ENCODE data around the gene MFF.
"Not testable (repeated sequence)": the region's sequence is repeated elsewhere in the genome, so short reads cannot be mapped to it uniquely, and the experiment has no call there.

Gene MFF

DNA sequence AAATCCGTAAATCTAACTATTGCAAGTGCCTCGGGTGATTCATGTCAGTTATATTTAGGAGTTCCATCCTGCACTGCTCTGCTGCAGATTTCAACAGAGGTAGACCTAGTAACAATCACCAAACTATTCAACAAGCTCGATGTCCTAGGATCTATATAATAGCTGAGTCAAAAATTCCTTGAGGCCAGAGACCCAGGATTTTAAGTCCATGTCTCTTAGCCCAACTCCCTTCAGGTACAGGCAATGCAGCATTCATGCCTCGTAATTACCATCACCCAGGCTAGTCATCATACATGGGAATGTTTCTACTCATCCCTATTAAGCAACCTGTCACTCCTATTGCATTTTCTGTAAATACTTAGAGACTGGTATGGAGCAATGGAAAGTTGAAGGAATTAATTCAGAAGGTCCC lies 53.3 kb downstream of the MFF start:
- no peak for DNase-seq

DNA sequence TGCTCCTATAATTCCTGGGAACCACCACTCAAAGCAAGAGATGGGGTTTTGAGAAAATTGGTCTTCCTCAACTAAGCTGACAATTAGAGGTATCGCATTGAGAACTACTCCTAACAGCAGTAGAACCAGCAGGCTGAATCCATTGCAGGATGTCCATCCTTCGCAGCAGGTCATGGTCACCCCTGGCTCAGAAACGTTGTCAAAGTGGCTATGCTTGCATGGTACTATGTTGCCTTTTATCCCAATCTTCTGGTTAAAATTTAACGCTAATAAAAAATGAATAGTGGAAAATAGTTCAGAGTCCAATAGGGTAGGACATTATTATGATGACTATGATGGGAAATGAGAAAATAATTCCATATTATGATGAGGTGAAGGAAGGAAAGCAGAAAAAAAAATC lies 54.0 kb downstream of the MFF start, which contains the start of gene TM4SF20:
TM4SF20 (minus strand) TSS at position 212 of the 400 bp plus-strand sequence; CDS start at position 174, 38 bp downstream.
- no peak for DNase-seq

DNA sequence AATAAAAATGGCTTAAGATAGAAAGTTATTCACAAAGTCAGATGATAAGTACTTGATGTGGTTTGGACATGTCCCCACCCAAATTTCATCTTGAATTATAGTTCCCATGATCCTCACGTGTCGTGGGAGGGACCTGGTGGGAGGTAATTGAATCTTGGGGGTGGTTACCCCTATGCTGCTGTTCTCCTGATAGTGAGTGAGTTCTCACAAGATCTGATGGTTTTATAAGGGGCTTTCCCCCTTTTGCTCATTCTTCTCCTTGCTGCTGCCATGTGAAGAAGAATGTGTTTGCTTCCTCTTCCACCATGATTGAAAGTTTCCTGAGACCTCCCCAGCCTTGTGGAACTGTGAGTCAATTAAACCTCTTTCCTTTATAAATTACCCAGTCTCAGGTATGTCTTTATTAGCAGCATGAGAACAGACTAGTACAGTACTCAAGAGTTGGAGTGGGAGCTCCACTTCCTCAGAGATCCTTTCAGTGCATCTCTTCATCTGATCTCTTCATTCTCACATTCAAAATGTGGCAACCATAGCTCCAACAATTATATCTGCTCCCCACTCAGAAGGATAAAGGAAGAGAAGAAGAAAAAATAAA lies 57.3 kb downstream of the MFF start:
- DNase-seq, result not testable (repeated sequence)

DNA sequence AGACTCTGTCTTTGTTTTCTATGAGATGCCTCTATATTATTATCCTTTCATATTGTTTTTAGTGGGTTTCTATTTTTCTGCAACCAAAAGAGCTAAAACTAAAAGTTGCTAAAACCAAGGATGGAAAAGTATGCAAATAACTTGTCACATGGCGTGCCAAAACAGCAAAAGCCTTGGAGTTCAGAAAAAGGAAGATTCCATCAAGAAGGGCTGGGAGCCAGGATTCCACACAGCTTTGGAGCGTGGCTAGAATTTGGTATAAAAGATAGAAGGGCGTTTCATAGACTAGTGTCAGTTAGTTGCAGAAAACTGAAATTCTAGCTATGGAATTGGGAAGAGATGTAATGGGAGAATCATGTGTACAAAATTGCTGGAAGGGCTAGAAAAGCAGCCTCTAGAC lies 58.6 kb downstream of the MFF start:
- DNase-seq, result no peak

DNA sequence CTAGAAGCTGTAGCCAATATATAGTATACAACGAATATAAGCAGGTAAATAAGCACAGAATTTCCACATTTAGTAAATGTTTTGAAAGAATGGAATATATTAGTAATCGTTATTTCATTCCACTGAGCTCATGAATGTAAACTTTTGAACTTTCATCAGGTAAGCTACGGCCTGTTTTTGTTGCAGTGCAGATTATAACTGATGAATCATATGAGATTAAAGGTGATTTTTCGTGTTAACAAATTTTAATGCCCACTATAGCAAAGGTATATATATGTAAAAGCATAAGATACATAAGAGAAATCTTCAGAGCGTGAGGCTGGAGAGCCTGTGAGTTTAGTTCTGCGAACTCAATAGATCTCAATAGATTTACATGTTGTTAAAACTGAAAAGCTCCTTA lies 61.6 kb downstream of the MFF start:
- DNase-seq, result no peak

DNA sequence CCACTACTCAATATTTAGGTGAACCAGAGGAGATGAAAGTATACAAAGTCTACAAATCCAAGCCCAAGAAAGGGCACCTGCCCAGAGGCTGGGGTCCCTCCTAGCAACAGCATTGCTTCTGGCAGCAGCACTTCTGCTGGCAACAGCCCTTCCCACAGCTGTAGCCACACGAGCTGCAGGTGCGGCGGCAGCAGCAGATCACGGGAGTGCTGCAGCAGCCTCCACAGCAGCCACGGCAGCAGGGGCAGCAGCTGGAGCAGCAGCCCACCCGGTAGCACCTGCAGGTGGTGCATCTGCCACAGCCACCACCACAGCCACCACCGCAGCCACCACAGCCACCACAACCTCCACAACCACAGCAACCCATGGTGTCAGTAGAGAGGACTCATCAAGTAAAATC lies 62.5 kb downstream of the MFF start, which contains the start of gene SCYGR1:
SCYGR1 (minus strand) TSS at position 367 of the 400 bp plus-strand sequence; CDS start at position 367, 0 bp downstream.
- DNase-seq, result not testable (repeated sequence)

DNA sequence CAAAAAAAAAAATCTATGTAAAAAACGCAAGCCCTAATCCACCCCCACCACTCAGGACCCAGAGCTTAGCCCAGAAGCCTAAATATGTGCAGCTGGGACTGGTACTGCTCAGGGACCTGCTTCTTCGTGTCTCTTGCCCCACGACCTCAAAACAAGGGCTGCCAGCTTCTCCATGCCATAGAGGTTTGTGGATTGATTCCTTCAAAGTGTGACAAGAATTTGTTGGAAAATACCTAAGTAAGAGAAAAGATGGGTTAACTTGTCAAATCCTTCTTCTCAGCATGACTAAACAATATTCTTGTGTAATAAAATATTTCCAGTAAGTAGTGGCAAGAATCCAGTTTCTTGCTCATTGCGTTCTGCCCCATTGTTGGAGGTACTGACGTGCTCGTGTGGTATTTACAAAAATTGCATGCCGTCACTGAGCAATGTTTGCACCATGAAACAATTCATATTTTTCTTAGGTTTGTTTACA lies 63.5 kb downstream of the MFF start:
- DNase-seq, result no peak

DNA sequence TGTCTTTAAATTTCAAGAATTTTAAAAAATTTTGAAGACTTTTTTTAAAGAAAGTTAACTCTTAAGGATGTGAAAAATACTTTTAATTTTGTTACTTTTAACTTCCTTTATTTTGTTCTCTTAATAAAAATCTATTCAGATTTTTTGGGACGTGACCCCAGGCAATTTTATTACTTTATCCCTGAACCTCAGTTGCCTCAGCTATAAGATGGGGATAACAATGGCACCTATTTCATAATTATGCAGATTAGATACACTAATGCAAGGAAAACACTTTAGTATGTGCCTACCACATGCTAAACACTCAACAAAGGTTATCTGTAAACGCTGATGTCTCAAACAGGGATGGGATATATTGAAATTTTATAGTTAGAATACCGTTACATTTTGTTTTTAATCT lies 64.2 kb downstream of the MFF start:
- no peak for DNase-seq

DNA sequence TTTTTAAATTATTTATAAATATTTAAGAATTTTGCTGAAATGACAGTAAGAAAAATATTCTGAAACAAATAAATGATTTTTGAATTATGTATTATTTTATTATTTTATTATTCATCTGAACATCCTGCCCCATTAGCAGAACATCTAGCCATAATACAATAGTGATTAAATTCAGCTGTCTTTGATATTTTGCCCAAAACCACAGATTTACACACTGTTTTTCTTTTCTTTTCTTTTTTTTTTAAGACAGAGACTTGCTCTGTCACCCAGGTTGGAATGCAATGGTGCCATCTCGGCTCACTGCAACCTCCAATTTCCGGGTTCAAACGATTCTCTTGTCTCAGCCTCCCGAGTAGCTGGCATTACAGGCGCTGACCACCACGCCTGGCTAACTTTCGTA lies 64.6 kb downstream of the MFF start:
- DNase-seq, result no peak

DNA sequence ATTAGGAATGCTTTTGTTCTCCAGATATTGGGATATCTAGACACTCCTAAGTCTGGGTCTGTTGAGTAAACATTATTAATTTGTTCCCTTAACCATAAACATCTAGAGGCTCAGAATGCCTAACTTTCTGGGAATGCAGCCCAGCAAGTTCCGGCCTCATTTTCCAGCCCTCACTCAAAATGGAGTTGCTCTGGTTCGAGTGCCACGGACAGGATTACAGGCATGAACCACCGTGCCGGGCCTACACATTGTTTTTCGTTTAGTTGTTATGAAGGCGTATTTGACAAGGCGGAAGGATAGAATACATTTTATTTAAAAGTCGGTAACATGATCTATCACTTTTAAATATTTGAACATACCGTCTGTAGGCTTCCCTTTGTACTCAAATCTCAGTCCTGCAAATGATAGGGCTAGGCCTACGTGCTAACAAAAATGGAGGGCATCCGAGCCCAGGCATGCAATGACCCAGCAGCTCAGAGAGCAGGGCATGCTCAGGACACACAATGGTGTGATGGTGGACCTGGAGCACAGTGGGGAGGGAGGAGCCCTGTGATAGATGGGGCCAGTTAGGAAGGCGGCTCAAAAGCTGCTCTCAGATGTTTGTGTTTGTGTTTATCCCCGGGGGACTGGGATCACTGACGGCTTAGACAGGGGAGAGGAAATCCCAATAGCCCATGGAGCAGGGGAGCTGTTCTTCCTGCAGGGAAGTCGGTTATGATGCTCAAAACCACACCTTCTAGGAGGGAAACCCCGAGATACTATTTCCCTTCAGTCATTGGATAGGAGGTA lies 65.6 kb downstream of the MFF start:
- no peak for DNase-seq

DNA sequence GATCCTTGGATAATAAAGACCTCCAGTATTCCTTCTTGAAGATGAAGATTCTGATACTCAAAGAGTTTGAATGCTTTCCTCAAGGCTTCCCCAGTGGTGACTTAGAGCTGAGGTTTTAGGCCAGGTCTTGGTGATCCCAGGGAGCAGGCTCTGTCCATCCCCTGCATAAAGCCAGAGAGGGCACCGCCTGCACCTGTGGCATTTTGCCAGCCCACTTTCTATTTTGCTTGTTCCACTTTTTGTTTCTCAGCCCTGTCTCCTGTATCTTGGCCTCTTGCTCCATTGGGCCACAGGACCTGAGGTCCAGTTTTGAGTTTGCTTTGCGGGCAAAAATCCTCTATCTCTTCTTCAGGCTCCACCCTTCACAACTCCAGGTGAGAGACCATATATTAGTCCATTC lies 69.3 kb downstream of the MFF start:
- DNase-seq, result no peak

DNA sequence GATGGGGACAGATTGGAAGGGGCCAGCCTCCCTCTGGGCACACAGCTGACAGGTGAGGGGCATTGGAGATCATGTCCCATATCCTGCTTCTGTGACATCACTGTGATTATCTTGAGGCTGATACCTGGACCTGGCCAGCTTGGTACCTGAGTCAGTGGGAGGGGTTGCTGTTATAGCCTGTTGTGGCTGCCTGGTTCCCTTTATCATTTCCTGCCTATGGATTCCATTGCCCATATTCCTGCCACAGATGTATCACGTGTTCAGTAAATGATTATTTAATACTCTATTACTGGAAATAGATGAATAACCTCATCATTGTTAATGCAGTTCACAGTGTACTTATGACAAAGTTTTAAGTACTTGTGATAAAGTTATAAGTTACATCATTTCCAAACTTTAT lies 70.5 kb downstream of the MFF start:
- DNase-seq, result no peak

DNA sequence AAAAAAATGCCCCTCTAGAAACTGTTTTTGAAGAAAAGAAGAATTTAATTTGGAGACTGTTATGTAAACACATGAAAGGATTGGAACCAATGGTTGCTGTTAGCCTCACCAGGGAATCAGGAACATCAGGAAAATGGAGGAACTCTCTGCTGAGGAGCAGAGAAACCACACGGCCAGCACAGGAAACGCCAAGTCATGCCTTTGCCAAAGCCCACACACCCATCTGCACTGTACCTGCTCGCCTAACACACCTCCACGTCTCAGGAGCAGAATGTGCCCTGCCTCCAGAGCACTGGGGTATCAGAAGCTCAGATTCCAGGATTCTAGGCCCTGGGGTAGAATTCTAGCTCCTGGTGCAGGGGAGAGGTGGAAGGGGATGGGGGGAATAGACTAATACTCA lies 72.5 kb downstream of the MFF start:
- DNase-seq, result no peak

DNA sequence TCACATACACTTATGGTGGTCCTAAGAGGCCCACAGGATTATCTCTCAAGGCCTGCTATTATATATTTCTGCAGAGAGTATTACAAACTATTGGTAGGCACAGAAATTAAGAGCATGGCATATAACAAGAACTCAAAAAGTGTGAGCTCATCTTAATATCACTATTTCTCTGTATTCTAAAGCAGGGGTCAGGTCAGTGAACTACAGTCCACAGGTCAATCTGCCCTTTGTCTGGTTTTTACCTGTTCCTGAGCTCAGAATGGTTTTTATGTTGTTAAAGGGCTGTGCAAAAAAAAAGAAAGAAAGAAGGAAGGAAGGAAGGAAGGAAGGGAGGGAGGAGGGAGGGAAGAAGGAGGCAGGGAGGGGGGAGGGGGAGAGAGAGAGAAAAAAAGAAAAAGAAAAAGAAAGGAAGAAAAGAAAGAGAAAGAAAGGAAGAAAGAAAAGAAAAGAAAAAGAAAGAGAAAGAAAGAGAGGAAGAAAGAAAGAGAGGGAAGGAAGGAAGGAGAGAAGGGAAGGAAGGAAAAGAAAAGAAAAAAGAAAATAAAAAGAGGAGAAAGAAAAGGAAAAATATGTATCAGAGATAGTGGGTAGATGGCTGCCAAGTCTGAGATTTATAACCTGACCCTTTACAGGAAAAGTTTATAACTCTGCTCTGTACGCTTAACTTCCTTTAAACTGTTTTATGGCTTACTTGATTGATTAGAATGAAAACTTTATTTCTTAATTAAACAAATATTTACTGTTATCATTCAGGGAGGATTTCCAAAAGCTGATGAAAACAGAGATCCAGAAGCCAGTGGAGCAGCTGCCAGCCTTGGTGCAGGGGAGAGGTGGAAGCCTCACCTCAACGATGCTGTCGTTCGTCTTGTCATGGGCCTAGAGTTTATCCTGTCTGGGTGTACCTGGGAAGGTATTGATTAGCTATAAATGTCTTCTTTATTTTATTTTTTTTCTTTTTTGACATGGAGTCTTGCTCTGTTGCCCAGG lies 73.9 kb downstream of the MFF start:
- DNase-seq, result no peak

DNA sequence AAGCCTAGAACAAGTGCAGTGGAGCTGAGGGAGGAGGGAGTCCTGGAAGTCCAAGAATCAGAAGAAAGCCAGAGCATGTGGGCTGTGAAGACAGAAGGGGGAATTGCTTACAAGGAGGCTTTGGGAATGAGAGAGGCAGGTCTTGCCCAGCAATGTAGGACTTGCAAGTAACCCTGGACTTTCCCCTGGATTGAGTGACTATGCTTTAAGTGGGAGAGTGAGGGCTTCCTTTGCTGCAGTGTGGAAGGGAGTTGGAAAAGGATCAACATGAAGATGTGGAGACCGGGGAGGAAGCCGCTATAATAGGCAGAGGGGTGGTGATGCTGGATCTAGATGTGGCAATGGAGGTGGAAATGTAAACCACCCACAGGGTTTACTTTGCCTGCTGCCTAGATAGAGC lies 76.5 kb downstream of the MFF start:
- no peak for DNase-seq

DNA sequence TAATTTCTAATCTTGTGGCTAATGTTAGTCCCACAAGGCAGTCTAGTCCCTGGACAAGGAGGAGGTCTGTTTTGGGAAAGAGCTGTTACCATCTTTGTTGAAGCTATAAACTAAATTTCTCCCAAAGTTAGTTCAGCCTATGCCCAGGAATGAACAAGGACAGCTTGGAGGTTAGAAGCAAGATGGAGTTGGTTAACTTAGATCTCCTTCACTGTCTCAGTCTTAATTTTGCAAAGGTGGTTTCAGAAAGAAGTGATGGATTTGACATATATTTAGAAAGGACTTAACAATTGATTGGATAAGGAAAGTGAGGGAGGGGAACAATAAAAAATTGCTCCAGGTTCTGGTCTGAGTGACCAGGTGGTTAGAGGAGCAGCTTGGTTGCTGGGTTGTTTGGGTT lies 77.3 kb downstream of the MFF start:
- no peak for DNase-seq

DNA sequence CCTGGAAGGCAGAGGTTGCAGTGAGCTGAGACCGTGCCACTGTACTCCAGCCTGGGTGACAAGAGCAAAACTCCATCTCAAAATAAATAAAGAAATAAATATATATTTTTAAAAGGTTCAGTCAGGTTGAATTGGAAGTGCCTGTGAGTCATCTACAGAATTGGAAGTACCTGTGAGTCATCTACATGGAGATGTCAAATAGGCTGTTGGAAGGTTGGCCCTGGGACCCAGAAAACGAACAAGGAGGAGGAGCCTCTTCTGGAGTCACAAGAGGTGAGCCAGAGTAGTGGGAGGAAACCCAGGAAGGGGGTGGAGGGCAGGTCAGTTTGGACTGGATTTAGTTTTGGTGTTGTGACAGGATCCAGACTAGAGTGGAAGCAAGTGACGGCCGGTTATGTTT lies 77.9 kb downstream of the MFF start:
- no peak for DNase-seq

DNA sequence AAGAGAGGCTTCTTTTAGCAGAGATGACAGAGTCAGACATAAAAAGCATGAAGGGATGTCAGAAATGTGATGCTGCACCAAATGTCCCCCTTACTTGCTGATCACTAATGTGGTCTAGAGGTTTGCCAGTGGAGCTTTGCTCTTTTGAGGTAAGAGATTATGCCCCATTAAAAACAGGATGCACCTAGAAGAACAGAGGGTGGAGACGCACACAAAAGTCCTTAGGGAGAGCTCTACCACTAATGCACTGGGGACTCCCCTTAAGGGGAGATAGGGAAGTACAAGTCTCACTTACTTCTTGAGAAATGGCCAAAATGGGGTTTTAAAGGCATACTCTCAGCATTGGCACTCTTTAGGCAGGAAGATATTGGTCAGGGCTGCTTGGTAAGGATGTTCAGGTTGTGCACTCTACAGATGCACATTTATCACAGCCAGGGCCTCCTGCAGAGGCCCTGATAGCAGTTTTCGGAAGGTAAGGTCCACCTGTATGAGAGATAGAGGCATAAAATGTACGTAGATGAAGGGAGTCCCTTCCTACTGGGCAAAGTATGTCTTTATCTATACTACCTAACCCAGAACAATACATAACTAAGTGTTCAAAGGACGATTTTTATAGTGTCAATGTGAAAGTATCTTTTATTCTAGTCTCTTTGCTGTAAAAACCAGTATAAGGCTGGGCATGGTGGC lies 79.7 kb downstream of the MFF start:
- DNase-seq, result no peak

DNA sequence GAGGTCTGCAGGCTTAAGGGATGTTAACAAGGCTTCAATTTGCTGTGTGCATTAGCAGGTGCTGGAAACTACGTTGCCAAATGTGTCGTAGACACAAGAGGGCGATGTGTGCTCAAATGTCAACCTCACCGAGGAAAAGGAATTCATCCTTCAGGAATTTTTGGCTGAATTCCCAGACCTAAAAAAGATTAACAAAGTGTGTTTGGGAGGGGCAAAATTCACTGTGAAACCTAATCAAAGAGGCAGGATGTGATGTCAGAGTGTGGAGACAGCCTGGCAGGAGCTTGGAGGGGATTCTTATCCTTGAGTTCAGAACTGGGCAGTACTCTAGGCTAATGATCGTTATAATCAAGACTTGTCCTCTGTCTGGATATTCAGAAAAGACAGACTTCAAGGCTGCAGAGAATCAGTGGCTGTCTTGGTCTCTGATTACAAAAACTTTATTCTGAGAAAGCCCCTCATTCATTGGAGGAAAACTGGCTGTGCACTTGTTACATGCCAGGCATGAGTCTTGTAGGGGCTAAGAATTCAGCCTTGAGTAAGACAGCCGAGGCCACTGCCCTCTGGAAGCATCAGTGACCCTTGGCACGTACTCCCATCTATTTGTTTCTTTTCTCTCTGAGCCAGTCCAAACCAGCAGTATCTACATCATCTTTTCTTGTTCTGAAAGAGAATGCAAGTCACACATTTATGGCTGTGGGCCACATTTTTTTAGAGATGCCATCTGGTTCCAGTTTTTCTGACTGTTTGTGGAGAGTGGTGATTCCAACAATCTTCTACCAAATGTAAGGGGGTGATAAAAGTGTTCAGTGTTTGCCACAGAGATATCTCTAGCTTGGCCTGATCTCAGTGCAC lies 81.4 kb downstream of the MFF start:
- no peak for DNase-seq
